NCI-H460 (cell line): ENCODE measurements around the gene HIF1AN. TPM values are rescaled to one million over a fixed set of nuclear protein-coding genes. Genes with fewer than 3 reads are reported as not detected.

Source experiments
- DNase-seq: peaks from one replicate; pipeline ENCODE4 v3.0.0-alpha.2; 2016; ENCODE audit warnings: low read depth; ENCODE audit errors: extremely low read depth
- total RNA-seq: library from RNA; depleted of rRNA; stranded (reverse); fragments of >200 nt; shearing (Covaris generic); gene quantifications from 2 replicates; pipeline ENCODE4 v1.2.3, GENCODE V29; 2014

Gene HIF1AN
- total RNA-seq, 1 experiment from 2014 or later = 9.3 TPM

GRCh38 chr10:100520811-100521210 lies 14.9 kb upstream of the HIF1AN start:
- DNase-seq = no peak

- no peak for DNase-seq
These were observed 13.5 kb upstream of the HIF1AN start for GRCh38 chr10:100522107-100522801.

DNA sequence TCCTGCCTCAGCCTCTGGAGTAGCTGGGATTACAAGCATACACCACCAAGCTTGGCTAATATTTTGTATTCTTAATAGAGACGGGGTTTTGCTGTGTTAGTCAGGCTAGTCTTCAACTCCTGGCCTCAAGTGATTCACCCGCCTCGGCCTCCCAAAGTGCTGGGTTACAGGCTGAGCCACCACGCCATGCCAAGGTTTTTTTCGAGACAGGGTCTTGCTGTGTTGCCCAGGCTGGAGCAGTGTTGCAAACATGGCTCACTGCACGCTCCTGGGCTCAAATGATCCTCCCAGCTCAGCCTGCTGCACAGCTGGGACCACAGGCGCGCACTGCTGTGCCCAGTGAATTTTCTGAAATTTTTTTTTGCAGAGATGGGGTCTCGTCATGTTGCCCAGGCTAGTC lies 12.8 kb upstream of the HIF1AN start:
- DNase-seq = no peak

DNA sequence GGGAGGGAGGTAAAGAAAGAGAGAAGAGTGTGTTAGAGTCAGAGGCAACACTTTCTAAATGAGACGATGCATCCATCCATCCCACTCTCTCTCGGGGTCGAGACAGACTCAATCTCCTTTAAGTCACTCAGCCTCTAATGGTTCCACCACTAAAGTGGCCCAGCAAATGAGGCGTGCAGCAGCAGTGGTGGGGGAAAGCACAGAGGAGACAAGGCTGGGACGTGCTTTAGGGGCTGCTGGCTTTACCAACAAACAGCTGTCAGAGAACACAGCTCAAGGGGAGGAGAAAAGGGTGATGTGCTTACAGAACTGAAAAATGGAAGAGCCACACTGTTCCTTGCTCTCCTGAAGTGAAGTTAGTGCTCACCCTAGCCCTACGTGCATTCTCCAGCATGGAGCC lies 11.5 kb upstream of the HIF1AN start:
- DNase-seq = no peak

DNA sequence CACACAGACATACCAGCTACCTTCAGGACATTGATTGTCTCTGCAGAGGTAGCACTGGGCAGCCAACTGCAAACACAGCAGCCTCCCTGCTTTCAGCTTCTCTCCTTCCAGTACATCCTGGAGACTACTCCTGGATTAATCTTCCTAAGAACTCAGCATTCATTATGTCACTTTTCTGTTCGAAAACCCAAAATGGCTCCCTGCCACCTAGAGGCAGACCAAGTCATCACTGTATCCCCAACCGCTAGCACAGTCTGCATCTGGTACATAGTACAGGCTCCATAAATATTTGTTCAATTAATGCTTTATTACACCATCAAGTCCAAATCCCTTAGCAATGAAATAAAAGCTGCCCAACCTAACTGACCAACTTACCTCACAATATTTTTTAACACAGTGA lies 11.1 kb upstream of the HIF1AN start:
- DNase-seq = no peak

- DNase-seq = no peak
These were observed 7.4 kb upstream of the HIF1AN start for GRCh38 chr10:100528123-100528886.

DNA sequence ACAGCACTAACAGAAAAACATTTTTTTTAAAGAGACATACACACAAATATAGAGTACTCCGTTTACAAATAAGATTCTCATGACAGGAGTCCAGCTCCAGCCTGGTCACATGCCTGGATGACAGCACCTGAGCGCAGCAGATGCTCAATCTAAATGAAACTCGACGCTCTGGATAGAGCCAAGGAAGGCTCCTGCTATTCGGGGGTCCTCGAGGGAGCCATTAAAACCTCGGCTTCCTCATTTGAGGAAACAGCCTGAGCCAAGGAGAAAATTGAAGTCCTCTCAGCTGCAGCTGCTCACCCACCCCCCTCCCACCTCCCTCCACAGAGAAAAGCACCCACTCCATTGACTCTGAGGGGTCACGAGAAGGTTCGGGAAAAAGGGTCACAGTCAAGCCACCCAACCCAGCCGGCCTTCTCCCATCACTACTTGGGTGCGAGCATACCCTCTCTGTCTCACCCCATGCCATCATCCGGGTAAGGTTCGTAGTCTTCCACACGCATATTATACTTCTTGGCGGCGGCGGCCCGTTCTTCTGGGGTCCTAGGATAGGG lies 6.7 kb upstream of the HIF1AN start:
- no peak for DNase-seq

- peak; percentile 82 for DNase-seq
These were observed 6.1 kb upstream of the HIF1AN start, which contains the start of gene NDUFB8 for GRCh38 chr10:100529475-100530298. Gene NDUFB8, minus strand, starts transcription at chr10:100529871. Its CDS starts 20 bp downstream, at chr10:100529851.

- DNase-seq = no peak
These were observed 4.0 kb upstream of the HIF1AN start for GRCh38 chr10:100531761-100532160.

GRCh38 chr10:100534726-100535125 lies 1.0 kb upstream of the HIF1AN start:
- no peak for DNase-seq

- no peak for DNase-seq
These were observed 417 bp upstream of the HIF1AN start for GRCh38 chr10:100535338-100535714.

GRCh38 chr10:100537475-100537874 lies 1.7 kb downstream of the HIF1AN start:
- DNase-seq = no peak

GRCh38 chr10:100544950-100545349 lies 9.2 kb downstream of the HIF1AN start:
- no peak for DNase-seq

- no peak for DNase-seq
These were observed 15.5 kb downstream of the HIF1AN start for GRCh38 chr10:100551196-100551595.

DNA sequence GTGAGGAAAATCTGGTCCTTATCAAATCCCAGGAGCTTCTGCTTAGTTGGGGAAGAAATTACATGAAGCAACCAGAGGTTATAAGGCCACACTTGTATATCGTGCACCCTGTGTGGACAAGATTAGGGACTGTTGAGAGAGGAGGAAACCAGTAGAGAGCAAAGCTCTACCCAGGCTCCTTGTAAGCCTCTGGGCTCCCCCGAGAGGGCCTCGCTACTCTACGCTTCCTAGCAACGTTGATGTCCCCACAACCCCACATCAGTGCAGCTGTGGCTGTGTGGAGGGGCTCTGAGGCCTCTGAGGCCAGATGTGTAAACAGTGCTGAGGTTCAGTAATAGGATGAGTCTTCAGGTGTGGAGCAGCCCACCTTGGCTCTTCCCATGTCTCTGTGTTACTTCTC lies 16.0 kb downstream of the HIF1AN start:
- DNase-seq = no peak

DNA sequence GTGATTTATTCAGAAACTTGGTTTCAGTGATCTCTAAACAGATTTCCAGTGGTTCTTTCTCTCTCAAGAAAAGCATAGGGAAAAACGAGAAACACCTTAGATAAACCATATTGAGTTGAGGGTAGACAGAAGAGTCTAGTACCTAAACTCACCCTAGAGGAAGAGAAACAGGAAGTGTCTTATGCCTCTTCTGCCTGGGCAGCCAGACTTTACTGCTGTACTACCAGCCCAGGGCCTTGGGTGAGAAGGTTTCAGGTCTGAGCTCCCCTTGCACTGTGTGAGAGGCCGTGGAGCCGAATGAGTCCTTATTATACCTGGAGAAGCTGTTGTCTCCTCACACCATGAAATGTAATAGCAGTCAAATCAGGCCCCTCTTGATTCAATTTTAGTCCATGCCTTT lies 18.2 kb downstream of the HIF1AN start:
- no peak for DNase-seq

DNA sequence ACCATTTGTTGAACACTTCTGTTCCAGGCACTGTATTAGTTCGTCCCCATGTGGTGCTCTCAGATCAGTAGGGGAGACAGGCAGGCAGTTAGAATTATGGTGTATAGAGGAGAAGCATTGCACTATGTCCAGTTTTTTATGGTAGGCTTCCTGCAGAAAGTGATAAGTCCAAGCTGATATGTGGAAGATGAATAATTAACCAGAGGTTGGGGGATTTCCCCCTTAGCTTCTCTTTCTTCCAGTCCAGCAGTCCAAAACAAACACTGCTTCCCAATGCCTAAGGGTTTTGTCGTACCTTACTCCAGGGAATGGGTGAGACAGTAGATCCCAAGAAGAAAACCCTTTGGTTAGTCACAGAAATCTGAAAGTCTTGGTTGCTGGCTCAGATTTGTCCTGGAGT lies 19.2 kb downstream of the HIF1AN start:
- DNase-seq = no peak

DNA sequence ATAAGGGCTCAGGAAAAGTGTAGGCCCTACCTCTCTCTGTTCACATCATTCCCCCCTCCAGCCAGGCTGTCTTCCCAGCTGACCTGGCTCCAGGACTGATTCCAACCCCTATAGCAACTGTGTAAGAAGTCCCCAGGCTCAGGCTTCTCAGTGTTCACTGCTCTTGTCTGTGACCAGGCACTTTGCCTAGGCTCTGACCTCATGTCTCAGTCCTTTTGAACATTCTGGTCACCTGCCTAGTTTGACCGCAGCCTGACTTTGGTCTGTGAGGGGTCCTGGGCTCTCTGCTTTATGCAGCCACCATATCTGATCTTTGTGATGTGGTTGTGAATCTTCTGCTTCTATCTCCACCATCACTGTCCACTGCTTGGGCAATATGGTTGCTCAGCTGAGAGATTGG lies 24.5 kb downstream of the HIF1AN start:
- no peak for DNase-seq

GRCh38 chr10:100561005-100561404 lies 25.3 kb downstream of the HIF1AN start:
- DNase-seq = no peak

- peak; percentile 78 for DNase-seq
These were observed 26.4 kb downstream of the HIF1AN start for GRCh38 chr10:100562008-100562672.
